Right lobe of liver (tissue), 6 donors: ENCODE measurements around the gene RNF182. TPM values are rescaled to one million over a fixed set of nuclear protein-coding genes. Genes with fewer than 3 reads are reported as not detected.

ENCODE experiments used
- ATAC-seq, 4 donors: fragments of 200-7000 bp; cut with Tn5 transposase; one replicate each; pipeline ENCODE4 v1.9.1; 2020; ENCODE audit warnings: mild to moderate bottlenecking in 4 of 4, moderate library complexity in 4 of 4
- DNase-seq, 3 donors: peaks; one replicate each; pipeline ENCODE4 v3.0.0-alpha.2; 2020
- H3K27ac ChIP-seq, 3 donors: fragments of 200-600 bp; one replicate each; pipeline ENCODE4 v1.8.0; 2022
- H3K27me3 ChIP-seq, 2 donors: fragments of 200-600 bp; one replicate each; pipeline ENCODE4 v1.8.0; 2022
- H3K36me3 ChIP-seq, 4 donors: fragments of 200-600 bp; sonication (generic) in 1 of 4; one replicate each; pipeline versions ENCODE4 v1.5.1 to v1.8.0; 2017 to 2022; ENCODE audit warnings: control low read depth in 1 of 4
- H3K4me1 ChIP-seq, 4 donors: fragments of 200-600 bp; sonication (generic) in 1 of 4; one replicate each; pipeline versions ENCODE4 v1.5.1 to v1.8.0; 2017 to 2022; ENCODE audit warnings: control low read depth in 1 of 4
- H3K4me3 ChIP-seq, 3 donors: fragments of 200-600 bp; one replicate each; pipeline ENCODE4 v1.8.0; 2022
- H3K9me3 ChIP-seq, 4 donors: fragments of 200-600 bp; sonication (generic) in 1 of 4; one replicate each; pipeline versions ENCODE4 v1.5.1 to v1.8.0; 2017 to 2022; ENCODE audit warnings: control low read depth in 1 of 4
- CTCF ChIP-seq, 4 donors: fragments of 200-600 bp in 3 of 4; fragments of 450-650 bp in 1 of 4; IDR thresholded peaks; one replicate each; pipeline versions ENCODE4 v1.5.1 to v1.8.0; 2016 to 2022; ENCODE audit warnings: antibody characterized with exemption in 4 of 4, mild to moderate bottlenecking in 2 of 4
- POLR2A ChIP-seq: fragments of 450-650 bp; IDR thresholded peaks from one replicate; pipeline ENCODE4 v1.6.1; 2017; ENCODE audit warnings: antibody characterized with exemption, mild to moderate bottlenecking
- WGBS: methylation state at CpG from one replicate; pipeline ENCODE4 v1.1.6; 2018; ENCODE audit warnings: low coverage, low lambda C conversion rate; ENCODE audit not compliant: insufficient coverage; ENCODE audit errors: missing lambda C conversion rate; 5-methylcytosine and 5-hydroxymethylcytosine counted together
- intact Hi-C, 2 donors: fragments of 100-400 bp; cut with DNase I; formaldehyde crosslinking; loops; one replicate each; pipeline versions ENCODE4 v1.11.2 to v1.14.1; 2022
- total RNA-seq, 6 experiments: library from RNA; depleted of rRNA in 2 of 6; stranded (reverse); fragments of >200 nt in 2 of 6; fragmentation: NEBNext Ultra II Directional in 3 of 6; extraction: Animal tissue kit (Norgen Biotek cat#: 25700) in 3 of 6; gene quantifications; one replicate each; pipeline versions ENCODE4 v1.1.0 to v1.2.4, GENCODE V29; 2016 to 2023
- donor health status: DM: no; HTN: yes; CAD: no.
- donor health status: DM: no; HTN: no; CAD: no.
- donor health status: DM: no; HTN: no; CAD: no.
- donor health status: DM: no; HTN: yes; CAD: no.
- donor health status: DM: no; HTN: yes; CAD: no.

Gene RNF182
- total RNA-seq, 6 experiments from 2014 or later: not detected

GRCh38 chr6:14010275-14010674 lies 85.5 kb downstream of the RNF182 start:
- Histone ChIP-seq H3K27me3 (no peaks in the 10 kb centered on the region), H3K36me3 (no peaks in the 10 kb centered on the region), H3K27ac (no peak overlapping the region), H3K4me1 (no peaks in the 10 kb centered on the region), H3K9me3 (no peaks in the 10 kb centered on the region), H3K4me3 (no peak overlapping the region)
- ATAC-seq: peak in 1 of 4 donors; percentile 28
- no peak for DNase-seq
- TF ChIP-seq POLR2A: no peak
- TF ChIP-seq CTCF (IDR thresholded peaks at IDR 0.05): no peak
- WGBS: 28% methylated on average over 3 of the region's 3 CpGs
- intact Hi-C loops: no loop called here

- DNase-seq (no peak), ATAC-seq (no peak)
- no peak overlapping the region for H3K4me3 ChIP-seq
- no peaks in the 10 kb centered on the region for H3K9me3 ChIP-seq
- no peaks in the 10 kb centered on the region for H3K4me1 ChIP-seq
- H3K27ac ChIP-seq: no peak overlapping the region
- no peaks in the 10 kb centered on the region for H3K36me3 ChIP-seq
- intact Hi-C loops: no loop called here
- TF ChIP-seq CTCF (IDR thresholded peaks at IDR 0.05): no peak
- no peak for TF ChIP-seq POLR2A
- 79% methylated on average over 5 of the region's 5 CpGs for WGBS
- H3K27me3 ChIP-seq: no peaks in the 10 kb centered on the region
These were observed 87.7 kb downstream of the RNF182 start for GRCh38 chr6:14012313-14013030.

GRCh38 chr6:14015964-14016363 lies 91.2 kb downstream of the RNF182 start:
- H3K9me3 ChIP-seq: no peaks in the 10 kb centered on the region
- TF ChIP-seq CTCF (IDR thresholded peaks at IDR 0.05): no peak
- no peak for TF ChIP-seq POLR2A
- H3K27ac ChIP-seq: no peak overlapping the region
- WGBS: 77% methylated on average over 3 of the region's 5 CpGs
- peak in 1 of 4 donors; percentile 25 for ATAC-seq
- H3K4me3 ChIP-seq: no peak overlapping the region
- DNase-seq: no peak
- intact Hi-C loops: no loop called here
- no peaks in the 10 kb centered on the region for H3K4me1 ChIP-seq
- H3K36me3 ChIP-seq: no peaks in the 10 kb centered on the region
- no peaks in the 10 kb centered on the region for H3K27me3 ChIP-seq

- Histone ChIP-seq H3K27ac (no peak overlapping the region), H3K4me3 (no peak overlapping the region), H3K27me3 (no peaks in the 10 kb centered on the region), H3K4me1 (no peaks in the 10 kb centered on the region), H3K36me3 (no peaks in the 10 kb centered on the region), H3K9me3 (no peaks in the 10 kb centered on the region)
- TF ChIP-seq CTCF (IDR thresholded peaks at IDR 0.05) (no peak), POLR2A (no peak)
- no peak for DNase-seq
- no peak for ATAC-seq
- intact Hi-C loops: no loop called here
- 76% methylated on average over 10 of the region's 12 CpGs for WGBS
These were observed 91.7 kb downstream of the RNF182 start for GRCh38 chr6:14016432-14016831.
